NCI-H1092 treated with DMSO at 0.1 percent for 48 hours (cell line): ENCODE measurements around the gene KCNQ4.

Experiments
- DNase-seq: peaks from one replicate; lab custom pipeline; 2025; lab: John Stamatoyannopoulos, UW

KCNQ4 gene

GRCh38 chr1:40840526-40841323, 57.1 kb downstream of the KCNQ4 start:
- DNase-seq, result no peak

DNA sequence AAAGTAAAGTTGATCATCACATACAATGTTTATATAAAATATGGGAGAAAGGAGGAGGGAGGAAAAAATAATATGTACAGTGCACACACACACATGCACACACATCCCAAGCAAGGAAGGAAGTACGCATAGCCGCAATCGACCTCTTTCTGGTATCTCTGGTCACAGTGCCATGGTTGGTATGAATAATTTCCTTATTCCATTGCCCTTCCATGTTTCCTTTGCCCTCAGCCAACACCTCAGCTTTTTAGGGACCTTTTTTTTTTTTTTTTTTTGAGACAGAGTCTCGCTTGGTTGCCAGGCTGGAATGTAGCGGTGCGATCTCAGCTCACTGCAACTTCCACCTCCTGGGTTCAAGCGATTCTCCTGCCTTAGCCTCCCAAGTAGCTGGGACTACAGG, 58.0 kb downstream of the KCNQ4 start:
- DNase-seq, result no peak

GRCh38 chr1:40842207-40842606, 58.6 kb downstream of the KCNQ4 start:
- DNase-seq, result no peak

DNA sequence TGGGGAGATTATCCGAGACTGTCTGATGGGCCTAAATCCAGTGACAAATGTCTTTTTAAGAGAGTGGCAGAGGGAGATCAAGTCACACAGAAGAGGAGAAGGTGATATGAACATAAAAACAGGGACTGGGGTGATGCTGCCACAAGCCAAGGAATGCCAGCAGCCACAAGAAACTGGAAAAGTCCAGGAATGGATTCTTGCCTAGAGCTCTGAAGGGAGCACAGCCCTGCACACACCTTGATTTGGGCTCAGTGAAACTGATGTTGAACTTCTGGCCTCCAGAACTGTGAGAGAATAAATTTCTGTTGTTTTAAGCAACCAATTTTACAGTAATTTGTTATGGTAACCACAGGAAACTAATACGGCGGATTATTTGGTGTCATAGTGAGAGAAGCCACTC, 59.1 kb downstream of the KCNQ4 start:
- no peak for DNase-seq

- DNase-seq, result peak; percentile 17
Observed at GRCh38 chr1:40844079-40844478, 60.5 kb downstream of the KCNQ4 start.

DNA sequence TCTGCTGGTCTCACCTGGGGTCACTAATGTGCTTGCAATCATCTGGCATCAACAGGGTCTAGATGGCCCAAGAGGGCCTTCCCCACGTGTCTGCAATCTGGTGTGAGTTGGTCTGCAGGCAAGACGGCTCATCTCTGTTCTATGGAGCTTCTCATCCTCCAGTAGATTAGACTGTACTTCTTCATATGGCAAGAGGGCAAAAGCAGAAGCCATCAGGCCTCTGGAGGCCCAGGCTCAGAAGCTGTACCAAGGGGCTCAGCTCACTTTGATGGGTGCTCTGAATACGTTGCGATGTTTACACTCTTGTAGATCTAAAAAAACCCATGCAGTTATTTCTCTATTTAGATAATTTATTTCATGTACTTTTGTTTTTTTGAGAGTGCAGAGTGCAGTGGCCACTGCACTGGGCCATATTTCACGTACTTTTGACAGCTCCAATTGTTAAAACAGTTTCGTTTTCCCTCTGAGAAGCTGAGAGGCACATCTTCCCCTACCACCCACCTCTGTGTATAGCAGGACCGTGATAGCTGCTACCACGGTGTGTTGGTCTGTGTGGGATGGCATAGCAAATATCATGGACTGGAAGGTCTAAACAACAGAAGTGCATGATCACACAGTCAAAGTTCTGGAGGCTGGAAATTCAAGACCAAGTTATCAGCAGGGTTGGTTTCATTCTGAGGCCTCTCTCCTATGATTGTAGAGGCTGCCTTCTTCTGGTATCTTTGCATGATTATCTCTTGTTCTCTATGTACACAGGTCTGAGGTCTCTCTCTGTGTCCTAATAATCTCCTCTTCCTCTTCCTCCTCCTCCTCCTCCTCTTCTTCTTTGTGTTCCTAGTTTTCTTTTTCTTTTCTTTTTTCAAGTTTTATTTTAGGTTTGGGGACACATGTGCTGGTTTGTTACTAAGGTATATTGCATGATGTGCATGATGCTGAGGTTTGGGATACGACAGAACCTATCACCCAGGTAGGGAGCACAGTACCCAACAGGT, 61.6 kb downstream of the KCNQ4 start:
- DNase-seq, result no peak

GRCh38 chr1:40845895-40846294, 62.3 kb downstream of the KCNQ4 start:
- no peak for DNase-seq

- DNase-seq, result no peak
Observed at GRCh38 chr1:40847023-40847745, 63.6 kb downstream of the KCNQ4 start.

GRCh38 chr1:40848530-40849189, 65.1 kb downstream of the KCNQ4 start:
- DNase-seq, result peak; percentile 47

DNA sequence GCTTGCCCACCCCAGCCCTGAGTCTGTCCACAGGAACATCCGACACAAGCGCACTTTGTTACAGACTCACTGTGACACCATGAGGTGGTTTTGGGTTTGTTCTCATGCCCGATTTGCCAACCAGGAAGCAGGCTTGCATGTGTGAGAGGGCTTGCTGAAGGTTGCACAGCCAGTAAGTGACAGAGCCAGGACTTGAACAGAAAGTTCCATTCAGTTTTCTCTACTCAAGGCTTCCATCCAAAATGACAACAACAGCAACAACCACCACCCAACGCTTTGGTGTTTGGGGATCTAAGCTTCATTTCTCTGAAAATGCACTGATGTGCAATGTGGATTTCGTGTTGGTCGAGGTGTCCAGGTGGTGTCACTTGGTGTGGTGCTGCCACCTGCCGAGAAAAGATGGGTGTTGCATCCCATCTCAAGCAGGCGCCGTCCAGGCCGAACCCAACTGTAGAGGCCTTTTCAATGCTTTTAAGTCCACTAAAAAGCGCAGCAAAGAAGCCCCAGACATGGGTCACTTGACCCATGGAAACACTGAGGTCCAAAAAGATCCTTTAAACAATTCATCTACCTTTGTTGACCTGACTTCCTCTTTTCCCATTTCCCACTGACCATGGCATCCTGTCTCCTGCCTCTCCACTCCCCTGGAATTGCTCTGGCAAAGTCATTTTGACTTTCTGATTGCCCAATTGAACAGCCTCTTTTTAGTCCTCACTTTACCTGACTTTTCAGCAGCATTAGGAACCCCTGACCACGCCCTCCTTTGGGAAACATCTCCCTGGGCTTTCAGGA, 66.4 kb downstream of the KCNQ4 start:
- peak; percentile 61 for DNase-seq

DNA sequence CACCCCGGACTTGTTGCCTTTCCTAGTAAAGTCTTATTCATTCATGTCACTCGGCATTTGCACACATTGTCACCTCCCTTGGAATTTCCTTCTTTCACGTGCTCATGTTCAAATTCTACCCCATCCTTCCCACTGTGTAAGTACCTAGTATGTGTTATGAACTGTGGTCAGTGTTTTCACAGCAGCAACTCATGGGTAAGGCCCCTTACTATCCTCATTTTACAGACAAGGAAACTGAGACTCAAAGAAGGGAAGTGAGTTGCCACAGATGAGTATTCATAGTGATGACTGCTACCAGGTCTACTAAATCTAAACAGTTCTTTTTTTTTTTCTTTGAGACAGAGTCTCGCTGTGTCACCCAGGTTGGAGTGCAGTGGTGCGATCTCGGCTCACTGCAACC, 68.1 kb downstream of the KCNQ4 start:
- no peak for DNase-seq

- no peak for DNase-seq
Observed at GRCh38 chr1:40853113-40853884, 69.7 kb downstream of the KCNQ4 start.

DNA sequence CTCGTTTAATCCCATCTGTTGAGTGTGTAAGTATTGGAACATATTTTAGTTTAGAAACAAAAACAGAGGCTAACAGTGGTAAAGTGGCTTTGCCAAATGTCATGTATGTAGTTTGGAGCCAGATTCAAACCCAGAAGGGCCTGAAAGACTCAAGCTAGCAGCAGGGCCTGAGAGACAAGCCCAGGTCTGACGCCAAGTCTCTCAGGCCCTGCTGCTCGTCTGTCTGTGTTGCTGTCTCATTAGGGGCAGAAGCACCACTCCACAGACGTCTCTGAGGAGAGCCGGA, 70.2 kb downstream of the KCNQ4 start:
- no peak for DNase-seq

- DNase-seq, result no peak
Observed at GRCh38 chr1:40855513-40855912, 71.9 kb downstream of the KCNQ4 start.

GRCh38 chr1:40856116-40856515, 72.5 kb downstream of the KCNQ4 start:
- DNase-seq, result no peak

DNA sequence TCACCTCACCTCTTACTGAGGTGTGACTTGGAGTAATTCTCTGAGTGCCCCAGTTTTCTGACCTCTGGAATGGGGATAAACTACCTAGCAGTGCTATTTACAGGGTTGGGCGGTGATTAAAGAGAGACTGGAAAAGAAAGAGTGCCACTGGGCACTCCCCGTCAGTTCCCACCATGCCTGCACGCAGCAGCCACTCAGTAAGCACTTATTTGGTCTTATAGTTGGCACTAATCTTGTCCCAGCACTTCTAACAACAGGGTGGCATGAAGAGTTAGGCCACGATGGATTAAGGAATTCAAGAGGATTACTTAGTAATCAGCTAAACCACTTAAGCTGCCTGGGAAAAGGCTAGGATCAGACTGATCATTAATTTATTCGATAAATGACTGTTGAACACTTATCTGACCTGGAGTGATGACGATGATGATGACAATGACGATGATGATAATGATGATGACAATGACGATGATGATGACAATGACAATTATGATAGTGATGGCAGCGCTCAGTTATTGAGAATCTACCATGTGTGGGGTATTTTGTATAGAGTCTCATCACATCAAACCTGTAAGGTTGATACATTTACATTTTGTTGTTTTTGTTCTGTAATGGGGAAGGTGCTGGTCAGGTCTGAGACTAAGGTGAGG, 73.2 kb downstream of the KCNQ4 start:
- no peak for DNase-seq

- DNase-seq, result peak; percentile 61
Observed at GRCh38 chr1:40857737-40858136, 74.2 kb downstream of the KCNQ4 start.

DNA sequence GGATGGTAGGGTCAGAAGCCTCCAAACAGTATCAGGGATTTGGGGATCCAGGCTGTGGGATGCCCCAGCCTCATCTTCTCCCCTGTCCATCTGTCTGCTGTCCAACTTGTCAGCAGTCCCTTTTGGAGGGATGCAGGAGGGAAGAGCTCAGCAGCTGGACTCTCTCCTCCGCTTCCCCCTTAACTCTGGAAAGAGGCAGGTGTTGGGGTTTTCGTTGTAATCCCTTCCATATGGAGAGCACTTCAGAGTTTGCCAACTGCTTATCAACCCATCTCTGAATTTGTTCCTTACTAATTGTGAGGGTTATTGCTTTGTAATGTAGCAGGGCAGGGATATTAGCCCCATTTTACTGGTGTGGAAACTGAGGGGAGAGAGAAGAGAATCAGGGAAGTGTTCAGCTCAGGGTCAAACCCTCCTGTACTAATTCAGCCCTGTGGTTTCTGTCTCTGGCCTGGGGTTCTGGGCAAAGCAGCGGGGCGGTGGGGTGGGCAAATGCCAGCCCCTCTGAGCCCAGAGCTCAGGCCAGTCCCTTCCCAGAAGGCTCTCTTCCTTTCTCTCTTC, 75.3 kb downstream of the KCNQ4 start:
- DNase-seq, result no peak

- no peak for DNase-seq
Observed at GRCh38 chr1:40860706-40861223, 77.2 kb downstream of the KCNQ4 start.
